ENCODE results near the gene INS.

INS gene

DNA sequence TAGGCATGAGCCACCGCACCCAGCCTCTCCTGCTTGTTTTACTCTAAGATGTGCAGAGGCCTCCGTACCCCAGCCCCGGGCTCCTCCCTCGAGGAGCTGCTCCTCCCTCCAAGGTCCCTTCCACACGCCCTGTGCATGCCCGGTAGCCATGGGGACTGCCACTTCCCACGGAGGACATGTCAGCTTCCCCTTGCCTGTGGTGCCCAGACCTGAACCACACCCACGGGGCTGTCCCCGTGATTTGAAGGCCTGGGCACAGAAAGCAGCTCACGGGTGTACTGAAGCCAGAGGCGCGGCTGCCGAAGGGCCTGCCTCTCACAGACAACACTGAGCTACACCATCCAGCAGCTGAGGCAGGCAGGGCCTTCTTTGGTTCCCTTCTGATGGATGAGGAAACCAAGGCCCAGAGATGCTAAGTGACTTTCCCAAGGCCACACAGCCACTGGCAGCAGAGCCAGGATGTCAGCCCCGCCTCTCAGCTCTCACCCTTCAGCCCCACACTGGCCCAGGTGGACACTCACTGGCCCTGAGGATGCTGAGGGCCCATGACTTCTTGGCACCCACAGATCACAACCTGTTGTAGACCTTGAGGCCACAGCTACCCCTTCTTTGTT, 7.3 kb downstream of the INS start:
- H3K27ac Mint-ChIP-seq = no peak overlapping the region
- H3K4me3 Mint-ChIP-seq = no peak overlapping the region
- no peaks in the 10 kb centered on the region for H3K4me1 Mint-ChIP-seq (ENCODE audit: low read depth)
- H3K36me3 Mint-ChIP-seq (ENCODE audit: low read depth) = no peaks in the 10 kb centered on the region
- peaks cover 22% of the 10 kb centered on the region for H3K27me3 Mint-ChIP-seq
- no peaks in the 10 kb centered on the region for H3K9me3 Mint-ChIP-seq

DNA sequence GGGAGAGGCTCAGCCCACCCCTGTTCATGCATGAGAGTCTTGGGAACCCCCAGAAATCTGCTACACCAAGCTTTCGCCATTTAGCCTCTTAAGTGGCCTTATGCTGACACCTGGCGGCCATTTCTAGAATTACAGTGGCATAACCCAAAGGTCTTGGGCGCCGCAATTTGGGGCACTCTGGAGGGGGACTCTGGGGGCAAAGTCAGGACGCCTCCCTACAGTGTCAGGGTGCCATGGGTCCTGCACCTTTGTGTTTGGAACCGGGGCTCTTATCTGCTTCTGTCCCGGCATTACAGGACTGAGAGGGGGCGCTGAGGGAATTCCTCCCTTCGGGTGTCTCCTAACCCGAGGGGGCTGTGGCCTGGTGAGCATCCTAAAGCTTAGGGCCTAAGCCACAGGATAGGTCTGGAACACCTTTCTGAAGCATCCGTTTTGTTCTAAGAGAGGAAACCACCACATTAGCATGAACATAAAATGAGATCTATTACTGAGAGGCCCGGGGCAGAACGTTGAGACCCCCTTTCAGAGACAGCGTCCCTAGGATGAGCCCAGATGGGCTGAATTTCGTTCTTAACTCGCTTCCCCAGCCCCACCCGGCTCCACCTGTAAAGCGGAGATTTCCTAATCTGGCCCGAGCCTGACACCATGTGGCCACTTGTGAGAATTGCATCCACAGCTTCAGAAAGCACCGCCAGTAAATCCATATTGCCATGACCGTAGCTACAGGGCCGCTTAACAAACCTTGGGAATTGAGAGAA, 9.3 kb downstream of the INS start:
- Mint-ChIP-seq H3K4me1 (ENCODE audit: low read depth) (no peaks in the 10 kb centered on the region), H3K27ac (no peak overlapping the region), H3K4me3 (no peak overlapping the region), H3K27me3 (peaks cover 35% of the 10 kb centered on the region), H3K36me3 (ENCODE audit: low read depth) (no peaks in the 10 kb centered on the region), H3K9me3 (no peaks in the 10 kb centered on the region)

DNA sequence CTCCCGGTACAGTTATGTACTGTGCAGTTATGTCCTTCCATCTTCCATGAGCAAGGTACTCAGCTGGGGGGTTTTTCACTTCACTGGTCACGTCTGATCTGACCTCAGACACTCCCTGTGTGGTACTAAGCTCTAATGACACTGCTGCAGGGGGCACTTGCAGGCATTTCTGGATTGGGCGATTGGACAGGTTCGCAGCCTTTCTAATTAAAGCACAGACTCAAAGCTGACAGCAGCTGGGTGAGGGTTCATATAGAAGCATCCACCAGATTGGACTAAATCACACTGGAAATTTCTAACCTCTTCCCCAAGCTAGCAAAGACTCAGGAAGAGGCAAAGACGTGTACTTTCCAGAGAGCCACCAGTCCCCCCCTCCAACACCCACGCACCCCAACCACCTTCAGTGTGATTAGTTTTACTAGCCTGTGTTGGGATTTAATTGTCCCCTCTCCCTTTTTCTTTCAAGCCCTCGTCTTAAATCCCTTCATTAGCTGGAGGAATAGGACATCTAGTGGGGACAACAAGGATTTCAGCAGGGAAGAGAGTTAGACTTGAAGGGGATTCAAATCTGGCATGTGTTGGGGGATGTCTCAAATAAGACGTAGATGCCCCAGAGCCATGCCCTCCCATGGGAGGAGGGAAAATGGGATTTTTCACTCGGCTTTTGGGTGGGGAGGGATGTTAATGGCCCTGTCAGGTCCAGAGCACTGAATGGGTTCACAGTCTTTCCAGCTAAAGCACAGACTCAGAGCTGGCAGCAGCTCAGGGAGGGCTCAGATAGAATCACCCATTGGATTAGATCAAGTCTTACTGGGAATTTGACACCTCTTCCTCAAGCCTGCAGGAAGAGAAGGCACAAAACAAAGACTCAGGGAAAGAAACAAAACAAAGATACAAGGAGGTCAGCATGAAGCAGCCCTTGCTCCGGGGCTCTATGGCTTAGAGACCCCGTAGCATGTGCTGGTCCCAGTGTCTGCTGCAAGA, 10.9 kb downstream of the INS start:
- Mint-ChIP-seq H3K27ac (no peak overlapping the region), H3K9me3 (no peaks in the 10 kb centered on the region), H3K4me1 (ENCODE audit: low read depth) (no peaks in the 10 kb centered on the region), H3K27me3 (peaks cover 50% of the 10 kb centered on the region), H3K36me3 (ENCODE audit: low read depth) (no peaks in the 10 kb centered on the region), H3K4me3 (no peak overlapping the region)

DNA sequence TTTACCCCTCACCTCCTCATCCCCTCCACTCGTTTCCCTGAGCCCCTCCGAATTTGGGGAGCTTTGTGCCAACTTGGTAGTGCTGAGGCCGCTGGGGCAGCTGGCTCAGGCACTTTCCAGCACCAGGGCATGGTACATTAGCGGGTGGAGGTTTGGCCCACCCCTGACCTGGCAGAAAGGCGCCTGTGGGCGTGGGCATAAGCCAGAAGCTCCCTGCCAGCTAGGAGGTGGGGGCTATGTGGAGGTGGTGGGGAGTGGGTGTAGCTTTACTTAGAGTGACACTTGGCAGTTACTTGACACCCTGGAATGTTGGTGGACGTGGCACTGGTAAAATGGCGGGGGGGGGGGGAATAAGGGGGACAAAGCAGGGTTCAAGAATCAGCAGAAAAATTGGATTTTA, 11.5 kb downstream of the INS start:
- Mint-ChIP-seq H3K4me1 (ENCODE audit: low read depth) (peaks cover 5% of the 10 kb centered on the region), H3K9me3 (no peaks in the 10 kb centered on the region), H3K27me3 (peaks cover 57% of the 10 kb centered on the region), H3K27ac (no peak overlapping the region), H3K4me3 (no peak overlapping the region), H3K36me3 (ENCODE audit: low read depth) (no peaks in the 10 kb centered on the region)

DNA sequence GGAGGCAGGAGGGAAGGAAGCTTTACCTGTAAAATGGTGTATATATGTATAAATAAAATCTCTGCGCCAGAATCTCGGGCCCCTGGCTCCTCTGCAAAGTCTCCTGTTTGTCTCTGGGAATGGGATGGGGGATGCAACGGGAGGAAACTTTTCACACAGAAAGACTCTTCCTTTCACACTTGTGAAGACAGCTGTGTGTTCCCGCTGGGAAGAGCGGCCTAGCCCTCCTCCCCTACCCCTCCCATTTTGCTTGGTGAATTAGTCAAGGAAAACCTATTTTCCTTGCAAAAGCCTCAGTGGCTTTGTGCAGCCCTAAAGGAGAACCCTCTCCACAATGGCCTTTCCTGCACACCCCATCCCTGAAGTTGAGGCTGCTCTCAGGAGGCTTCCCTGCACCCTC, 12.4 kb downstream of the INS start:
- H3K4me3 Mint-ChIP-seq = no peak overlapping the region
- H3K27me3 Mint-ChIP-seq = peaks cover 63% of the 10 kb centered on the region
- H3K9me3 Mint-ChIP-seq = no peaks in the 10 kb centered on the region
- H3K36me3 Mint-ChIP-seq (ENCODE audit: low read depth) = no peaks in the 10 kb centered on the region
- peaks cover 8% of the 10 kb centered on the region for H3K4me1 Mint-ChIP-seq (ENCODE audit: low read depth)
- no peak overlapping the region for H3K27ac Mint-ChIP-seq

DNA sequence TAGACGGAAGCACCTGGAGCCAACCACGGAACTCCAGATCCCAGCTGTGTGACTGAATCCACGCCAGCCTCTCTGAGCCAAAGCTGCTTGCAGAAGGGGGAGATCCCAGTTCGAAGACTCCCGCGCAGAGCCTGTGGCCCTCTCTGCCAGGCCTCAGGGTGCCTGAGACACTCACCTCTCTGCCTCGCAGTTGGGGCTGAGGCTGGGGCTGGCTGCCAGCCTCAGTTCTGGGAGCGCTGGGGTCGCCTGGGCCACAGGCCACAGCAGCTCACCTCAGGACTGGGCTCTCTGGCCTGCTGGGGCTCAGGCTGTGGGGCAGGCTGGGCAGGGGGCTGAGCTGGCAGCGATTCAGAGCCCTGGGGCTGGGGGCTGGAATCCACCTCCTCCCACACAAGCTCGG, 13.6 kb downstream of the INS start:
- H3K27me3 Mint-ChIP-seq = peaks cover 72% of the 10 kb centered on the region
- H3K27ac Mint-ChIP-seq = no peak overlapping the region
- no peak overlapping the region for H3K4me3 Mint-ChIP-seq
- no peaks in the 10 kb centered on the region for H3K9me3 Mint-ChIP-seq
- H3K36me3 Mint-ChIP-seq (ENCODE audit: low read depth) = no peaks in the 10 kb centered on the region
- H3K4me1 Mint-ChIP-seq (ENCODE audit: low read depth) = peaks cover 20% of the 10 kb centered on the region

DNA sequence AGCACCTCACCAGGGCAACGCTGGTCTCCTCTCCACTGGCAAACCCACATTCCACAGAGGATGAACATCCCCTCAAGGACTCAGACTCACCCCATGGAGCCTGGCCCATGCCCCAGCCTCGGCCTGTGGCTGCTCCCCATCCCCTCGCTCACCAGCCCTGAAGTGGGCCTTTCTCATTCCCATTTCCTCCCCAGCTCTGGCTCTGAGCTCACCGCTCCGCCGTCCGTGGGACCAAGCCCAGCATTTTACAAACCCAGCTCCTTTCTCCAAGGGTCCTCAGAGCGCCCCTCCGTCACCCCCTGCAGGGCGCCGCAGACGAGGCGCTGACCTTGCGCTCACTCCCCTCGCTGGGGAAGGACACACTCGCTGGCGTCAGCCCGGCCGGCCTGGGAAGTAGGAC, 15.0 kb downstream of the INS start:
- Mint-ChIP-seq H3K27ac (no peak overlapping the region), H3K27me3 (peaks cover 84% of the 10 kb centered on the region), H3K4me3 (no peak overlapping the region), H3K4me1 (ENCODE audit: low read depth) (peaks cover 33% of the 10 kb centered on the region), H3K9me3 (no peaks in the 10 kb centered on the region), H3K36me3 (ENCODE audit: low read depth) (no peaks in the 10 kb centered on the region)

DNA sequence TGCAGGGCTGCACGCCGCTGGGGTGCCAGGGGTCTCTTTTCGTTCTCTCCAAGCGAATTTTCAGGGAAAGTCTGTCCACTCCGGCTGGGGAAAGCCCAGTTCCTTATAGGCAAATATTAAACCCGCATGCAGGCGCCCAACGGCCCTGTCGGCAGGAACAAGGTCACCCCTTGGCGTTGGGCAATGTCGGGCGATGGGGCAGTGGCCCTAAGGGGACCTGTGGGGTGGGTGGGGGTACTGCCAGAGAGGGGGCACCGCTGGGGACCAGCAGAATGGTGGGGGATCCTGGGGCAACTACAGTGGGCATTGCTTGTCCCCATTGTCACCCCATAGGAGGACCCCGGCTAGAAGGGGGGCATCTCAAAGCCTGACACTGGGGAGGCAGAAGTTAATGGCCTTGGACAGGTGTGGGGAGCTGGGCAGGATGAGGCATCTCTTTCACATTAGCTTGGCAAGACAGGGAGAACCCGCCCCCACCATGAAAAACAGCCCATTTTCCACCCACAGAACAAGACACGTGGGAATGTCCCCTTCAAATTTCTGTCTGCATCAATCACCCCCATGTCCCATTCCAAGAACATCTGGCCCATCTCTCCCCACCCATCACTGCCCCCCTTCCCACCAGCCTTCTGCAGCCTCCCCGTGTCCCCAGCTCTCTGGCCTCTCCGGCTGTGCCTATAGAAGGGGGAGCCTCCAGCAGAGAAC, 16.3 kb downstream of the INS start:
- no peaks in the 10 kb centered on the region for H3K9me3 Mint-ChIP-seq
- peaks cover 75% of the 10 kb centered on the region for H3K27me3 Mint-ChIP-seq
- no peaks in the 10 kb centered on the region for H3K36me3 Mint-ChIP-seq (ENCODE audit: low read depth)
- H3K4me1 Mint-ChIP-seq (ENCODE audit: low read depth) = peaks cover 34% of the 10 kb centered on the region
- H3K4me3 Mint-ChIP-seq = no peak overlapping the region
- no peak overlapping the region for H3K27ac Mint-ChIP-seq

DNA sequence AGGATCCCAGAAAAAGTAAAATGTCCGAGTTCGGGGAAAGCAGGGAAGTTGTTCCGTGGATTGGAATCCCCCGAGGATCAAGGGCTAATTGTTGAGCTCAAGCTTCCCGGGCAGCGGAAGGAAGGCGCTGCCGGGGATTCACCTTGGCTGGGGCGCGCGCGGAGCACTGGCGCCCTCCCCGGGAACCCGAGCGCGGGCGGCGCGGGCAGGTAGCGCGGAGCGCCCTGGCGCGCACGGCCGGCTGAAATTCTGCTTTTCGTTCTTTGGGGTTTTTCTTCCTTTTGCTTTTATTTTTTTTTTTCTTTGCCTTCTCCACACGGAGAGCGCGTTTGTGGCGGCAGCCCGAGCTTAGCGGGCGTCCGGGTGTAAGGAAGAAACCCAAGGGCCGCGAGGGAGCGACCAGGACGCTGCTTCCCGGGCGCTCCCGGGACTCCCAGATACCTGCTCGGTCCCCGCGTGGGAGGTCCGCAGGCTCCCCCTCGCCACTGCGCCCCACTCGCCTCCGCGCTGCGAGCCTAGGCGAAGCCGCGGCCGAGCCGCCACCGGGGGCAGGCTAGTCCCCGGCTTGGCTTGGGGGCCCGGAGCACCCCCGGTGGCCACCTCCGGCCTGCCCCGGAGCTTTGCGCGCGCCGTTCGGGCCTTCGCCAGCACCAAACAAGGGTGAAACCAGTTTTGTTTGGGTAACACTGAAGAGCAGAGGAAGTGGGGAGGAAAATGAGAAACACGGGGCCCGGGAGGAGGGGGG, 17.0 kb downstream of the INS start:
- Mint-ChIP-seq H3K9me3 (no peaks in the 10 kb centered on the region), H3K27ac (no peak overlapping the region), H3K4me1 (ENCODE audit: low read depth) (peaks cover 34% of the 10 kb centered on the region), H3K36me3 (ENCODE audit: low read depth) (no peaks in the 10 kb centered on the region), H3K4me3 (peak overlapping the region; percentile 53), H3K27me3 (peaks cover 69% of the 10 kb centered on the region)

DNA sequence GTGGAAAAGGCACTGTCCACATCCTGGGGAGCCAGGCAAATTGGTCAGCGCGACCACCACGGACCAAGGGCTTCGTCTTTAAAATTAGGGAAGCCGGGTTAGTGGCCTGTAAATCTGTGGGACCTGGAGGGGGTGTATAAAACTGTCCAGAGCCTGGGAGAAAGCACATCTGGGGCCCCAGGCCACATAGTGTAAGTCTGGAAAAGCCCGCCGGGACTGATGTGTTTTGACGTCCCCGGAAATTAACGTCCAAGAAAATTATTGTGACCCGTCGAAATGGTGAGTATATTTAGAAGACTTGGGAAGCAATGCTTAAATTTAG, 17.6 kb downstream of the INS start:
- Mint-ChIP-seq H3K27ac (no peak overlapping the region), H3K27me3 (peaks cover 66% of the 10 kb centered on the region), H3K9me3 (no peaks in the 10 kb centered on the region), H3K4me3 (peak overlapping the region; percentile 53), H3K36me3 (ENCODE audit: low read depth) (no peaks in the 10 kb centered on the region), H3K4me1 (ENCODE audit: low read depth) (peaks cover 34% of the 10 kb centered on the region)

DNA sequence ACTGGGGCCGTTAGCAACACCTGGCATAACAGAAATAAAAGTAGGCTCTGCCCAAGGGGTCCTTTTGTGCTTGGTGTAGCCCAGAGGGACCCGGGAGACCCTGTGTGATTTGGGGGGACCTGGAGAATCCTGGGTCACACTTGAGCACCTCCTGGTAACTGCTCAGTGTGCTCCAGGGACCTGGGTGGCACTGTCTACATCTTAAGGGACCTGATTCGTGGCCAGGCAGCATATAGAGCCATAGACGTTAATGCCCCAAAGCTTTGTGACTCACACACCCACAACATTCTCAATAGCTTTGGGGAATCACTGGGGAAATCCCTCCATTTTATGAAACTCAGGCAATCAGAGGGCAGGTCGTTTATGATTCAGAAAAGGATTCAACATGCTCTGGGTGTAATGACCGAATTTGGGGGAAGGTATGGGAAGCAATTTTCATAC, 18.2 kb downstream of the INS start:
- Mint-ChIP-seq H3K4me3 (peak overlapping the region; percentile 60), H3K36me3 (ENCODE audit: low read depth) (no peaks in the 10 kb centered on the region), H3K27me3 (peaks cover 63% of the 10 kb centered on the region), H3K9me3 (no peaks in the 10 kb centered on the region), H3K27ac (peak overlapping the region; percentile 68), H3K4me1 (ENCODE audit: low read depth) (peaks cover 34% of the 10 kb centered on the region)

DNA sequence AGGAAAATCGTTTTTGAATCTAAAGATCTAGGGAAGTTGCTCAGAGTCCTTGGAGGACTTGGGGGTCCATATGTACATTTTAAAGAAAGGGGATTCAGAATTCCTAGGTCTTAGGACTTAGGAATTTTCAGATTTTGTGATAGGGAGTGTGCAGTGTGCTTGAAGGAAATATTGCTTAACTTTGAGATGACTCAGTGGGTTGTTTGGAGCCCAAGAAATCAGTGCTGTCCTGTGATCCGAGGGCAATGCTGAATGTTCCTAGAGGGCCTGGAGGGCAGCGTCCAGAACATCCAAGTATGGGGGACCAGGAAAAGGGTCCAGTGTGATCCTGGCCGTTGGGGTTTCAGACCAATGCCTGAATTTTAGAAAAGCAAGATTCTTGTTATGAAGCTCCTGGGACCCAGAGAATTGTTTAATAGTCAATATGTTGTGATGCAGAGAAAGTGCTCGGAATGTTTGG, 18.7 kb downstream of the INS start:
- no peaks in the 10 kb centered on the region for H3K36me3 Mint-ChIP-seq (ENCODE audit: low read depth)
- H3K4me1 Mint-ChIP-seq (ENCODE audit: low read depth) = peaks cover 34% of the 10 kb centered on the region
- no peaks in the 10 kb centered on the region for H3K9me3 Mint-ChIP-seq
- peaks cover 66% of the 10 kb centered on the region for H3K27me3 Mint-ChIP-seq
- H3K27ac Mint-ChIP-seq = peak overlapping the region; percentile 68
- peak overlapping the region; percentile 4 for H3K4me3 Mint-ChIP-seq

DNA sequence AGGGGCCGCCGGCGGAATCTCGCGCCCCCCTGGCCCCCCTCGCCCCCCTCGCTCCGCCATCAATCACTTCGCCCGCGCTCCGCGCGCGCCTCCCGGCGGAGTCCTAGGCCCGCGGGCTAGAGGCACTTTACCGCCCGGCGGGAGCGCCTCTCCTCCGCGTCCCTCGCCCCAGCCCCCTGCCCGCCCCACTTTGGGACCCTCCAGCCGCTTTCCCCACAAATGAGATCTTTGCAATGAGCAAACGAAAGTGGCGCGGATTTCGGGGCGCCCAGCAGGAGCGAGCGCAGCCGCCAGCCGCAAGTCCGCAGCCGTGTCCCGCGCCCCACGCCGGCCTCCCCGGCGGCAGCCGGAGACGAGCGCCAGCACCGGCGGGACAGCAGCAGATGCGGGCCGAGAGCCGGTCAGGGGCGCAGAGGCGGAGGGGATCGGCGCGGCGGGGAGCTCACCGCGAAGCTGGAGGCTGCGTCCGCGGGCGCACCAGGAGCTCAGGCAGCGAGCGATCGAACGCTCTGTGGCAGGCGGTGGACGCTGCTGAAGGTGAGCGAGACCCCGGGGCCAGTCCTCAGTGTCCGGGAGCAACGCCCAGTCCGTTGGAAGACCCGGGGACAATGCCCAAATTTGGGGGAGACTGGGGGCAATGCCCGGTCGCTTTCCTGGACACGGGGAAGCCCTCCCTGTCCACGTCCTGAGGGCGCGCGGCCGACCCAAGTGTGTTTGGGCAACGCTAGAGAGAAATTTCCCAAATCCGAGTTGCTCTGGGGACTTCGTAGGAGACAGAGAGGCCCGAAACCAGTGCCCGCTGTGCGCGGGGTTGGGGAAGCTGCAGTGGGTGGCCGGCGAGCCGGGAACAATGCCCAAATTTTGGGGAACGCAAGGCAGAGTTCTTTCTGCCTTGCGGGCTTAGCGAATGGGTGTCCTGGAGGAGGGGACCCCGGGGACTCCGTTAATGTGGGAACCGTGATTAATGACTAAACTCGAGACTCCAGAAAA, 20.3 kb downstream of the INS start:
- H3K4me3 Mint-ChIP-seq = no peak overlapping the region
- peaks cover 67% of the 10 kb centered on the region for H3K27me3 Mint-ChIP-seq
- H3K27ac Mint-ChIP-seq = no peak overlapping the region
- H3K9me3 Mint-ChIP-seq = no peaks in the 10 kb centered on the region
- H3K4me1 Mint-ChIP-seq (ENCODE audit: low read depth) = peaks cover 34% of the 10 kb centered on the region
- H3K36me3 Mint-ChIP-seq (ENCODE audit: low read depth) = no peaks in the 10 kb centered on the region

Data from stimulated activated naive CD8-positive, alpha-beta T cell treated with anti-CD3 and anti-CD28 coated beads, Interleukin-15, Interleukin-2, amounts not matched to agents 100 ng/mL and 50 ng/mL, for 24 hours (primary cell).